ENCODE measurements around the gene USP26. TPM values are rescaled to one million over a fixed set of nuclear protein-coding genes. Genes with fewer than 3 reads are reported as not detected.

USP26 gene, protein sequence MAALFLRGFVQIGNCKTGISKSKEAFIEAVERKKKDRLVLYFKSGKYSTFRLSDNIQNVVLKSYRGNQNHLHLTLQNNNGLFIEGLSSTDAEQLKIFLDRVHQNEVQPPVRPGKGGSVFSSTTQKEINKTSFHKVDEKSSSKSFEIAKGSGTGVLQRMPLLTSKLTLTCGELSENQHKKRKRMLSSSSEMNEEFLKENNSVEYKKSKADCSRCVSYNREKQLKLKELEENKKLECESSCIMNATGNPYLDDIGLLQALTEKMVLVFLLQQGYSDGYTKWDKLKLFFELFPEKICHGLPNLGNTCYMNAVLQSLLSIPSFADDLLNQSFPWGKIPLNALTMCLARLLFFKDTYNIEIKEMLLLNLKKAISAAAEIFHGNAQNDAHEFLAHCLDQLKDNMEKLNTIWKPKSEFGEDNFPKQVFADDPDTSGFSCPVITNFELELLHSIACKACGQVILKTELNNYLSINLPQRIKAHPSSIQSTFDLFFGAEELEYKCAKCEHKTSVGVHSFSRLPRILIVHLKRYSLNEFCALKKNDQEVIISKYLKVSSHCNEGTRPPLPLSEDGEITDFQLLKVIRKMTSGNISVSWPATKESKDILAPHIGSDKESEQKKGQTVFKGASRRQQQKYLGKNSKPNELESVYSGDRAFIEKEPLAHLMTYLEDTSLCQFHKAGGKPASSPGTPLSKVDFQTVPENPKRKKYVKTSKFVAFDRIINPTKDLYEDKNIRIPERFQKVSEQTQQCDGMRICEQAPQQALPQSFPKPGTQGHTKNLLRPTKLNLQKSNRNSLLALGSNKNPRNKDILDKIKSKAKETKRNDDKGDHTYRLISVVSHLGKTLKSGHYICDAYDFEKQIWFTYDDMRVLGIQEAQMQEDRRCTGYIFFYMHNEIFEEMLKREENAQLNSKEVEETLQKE
- not detected in 2 replicates for total RNA-seq

GRCh38 chrX:133097031-133097430 is at the start of gene USP26:
Gene USP26, minus strand, starts transcription at chrX:133097109. Its CDS starts 68,889 bp downstream, at chrX:133028220.

Other genes with a start within 250 kb of the USP26 start
- not detected in 2 replicates for gene HS6ST2, start 138.5 kb downstream of the USP26 start, total RNA-seq
- not detected in 2 replicates for gene TFDP3, start 121.2 kb upstream of the USP26 start, total RNA-seq